PC-9 (cell line): ENCODE measurements around the gene CFAP161. TPM values are rescaled to one million over a fixed set of nuclear protein-coding genes. Genes with fewer than 3 reads are reported as not detected.

ENCODE experiments used
- Bru-seq: library from RNA; stranded (reverse); fragments of 400-500 nt; gene quantifications from one replicate; lab custom pipeline; 2021; lab: Mats Ljungman, UMichigan
- BruChase-seq, 2 experiments: library from RNA; stranded (reverse); fragments of 400-500 nt; gene quantifications; one replicate each; lab custom pipeline; 2021; lab: Mats Ljungman, UMichigan
- BruUV-seq: library from RNA; stranded (reverse); fragments of 400-500 nt; replicated peaks from 2 replicates; lab custom pipeline; 2021; lab: Mats Ljungman, UMichigan
- CTCF ChIA-PET: fragments of 300-600 bp; sonication (Branson Sonifier 250); formaldehyde crosslinking; loops from one replicate; lab custom pipeline; 2022; ENCODE audit warnings: antibody characterized with exemption; lab: Charles Lee
- POLR2A ChIA-PET: fragments of 300-600 bp; sonication (Branson Sonifier 250); formaldehyde crosslinking; loops from one replicate; lab custom pipeline; 2022; ENCODE audit warnings: antibody characterized with exemption; ENCODE audit not compliant: unreplicated experiment; lab: Charles Lee
- DNase-seq, 2 experiments: peaks; one replicate each; pipeline versions ENCODE4 v3.0.0 to v3.0.0-alpha.2; 2015 to 2022; ENCODE audit warnings: mixed read lengths in 1 of 2
- H2AFZ ChIP-seq: fragments of 200-600 bp; sonication (generic); 2 replicates; pipeline ENCODE4 v1.8.1; 2017; ENCODE audit warnings: antibody characterized with exemption
- H3F3A ChIP-seq: fragments of 200-600 bp; sonication (generic); 2 replicates; pipeline ENCODE4 v1.8.1; 2017; ENCODE audit warnings: antibody characterized with exemption, mild to moderate bottlenecking, low read depth; ENCODE audit not compliant: insufficient read depth
- H3K27ac ChIP-seq: fragments of 200-600 bp; sonication (generic); 2 replicates; pipeline ENCODE4 v1.6.1; 2016; ENCODE audit warnings: mixed run types
- H3K27me3 ChIP-seq: fragments of 200-600 bp; sonication (generic); 2 replicates; pipeline ENCODE4 v1.6.1; 2016; ENCODE audit warnings: low read depth, mixed run types; ENCODE audit not compliant: insufficient read depth
- H3K36me3 ChIP-seq: fragments of 200-600 bp; sonication (generic); 2 replicates; pipeline ENCODE4 v1.6.1; 2016; ENCODE audit warnings: low read depth, mixed run types
- H3K4me1 ChIP-seq: fragments of 200-600 bp; sonication (generic); replicated peaks from 2 replicates; pipeline ENCODE4 v1.6.1; 2016; ENCODE audit warnings: mixed run types; ENCODE audit not compliant: insufficient read depth
- H3K4me2 ChIP-seq: fragments of 200-600 bp; sonication (generic); 2 replicates; pipeline ENCODE4 v1.6.1; 2017; ENCODE audit warnings: mixed run types
- H3K4me3 ChIP-seq: fragments of 200-600 bp; sonication (generic); 2 replicates; pipeline ENCODE4 v1.6.1; 2016; ENCODE audit warnings: mixed run types
- H3K79me2 ChIP-seq: fragments of 200-600 bp; sonication (generic); 2 replicates; pipeline ENCODE4 v1.6.1; 2017; ENCODE audit warnings: low read depth, mixed run types
- H3K9me2 ChIP-seq: fragments of 200-600 bp; sonication (generic); 2 replicates; pipeline ENCODE4 v1.8.1; 2017; ENCODE audit warnings: mild to moderate bottlenecking; ENCODE audit not compliant: insufficient read depth
- H3K9me3 ChIP-seq: fragments of 200-600 bp; sonication (generic); 2 replicates; pipeline ENCODE4 v1.8.1; 2016; ENCODE audit warnings: low read depth; ENCODE audit not compliant: insufficient read depth
- H4K20me1 ChIP-seq: fragments of 200-600 bp; sonication (generic); 2 replicates; pipeline ENCODE4 v1.8.1; 2017; ENCODE audit not compliant: insufficient read depth
- CTCF ChIP-seq: fragments of 200-600 bp; sonication (generic); conservative IDR thresholded peaks from 2 replicates; pipeline ENCODE4 v1.6.1; 2017; ENCODE audit warnings: mixed run types, antibody characterized with exemption, mild to moderate bottlenecking, moderate library complexity
- EZH2 ChIP-seq: fragments of 200-600 bp; sonication (generic); IDR thresholded peaks from 2 replicates; pipeline ENCODE4 v1.8.0; 2017; ENCODE audit warnings: antibody characterized with exemption, low read depth
- intact Hi-C: fragments of 100-400 bp; cut with micrococcal nuclease; formaldehyde crosslinking; loops from one replicate; pipeline ENCODE4 v1.10.0; 2022; ENCODE audit not compliant: unreplicated experiment
- long read RNA-seq: library from polyadenylated mRNA; stranded (forward); transcript quantifications from one replicate; pipeline ENCODE4 v2.0.0, GENCODE V29; 2022
- total RNA-seq: library from RNA; stranded (reverse); gene quantifications from 2 replicates; pipeline ENCODE4 v1.2.3, GENCODE V29; 2021

Gene CFAP161
- total RNA-seq (1.4 and 2.0 TPM in 2 replicates), Bru-seq, nascent RNA (percentile 39 among the genes with signal in this experiment), BruChase-seq, experiment 1, labeled RNA remaining after a 2-hour chase (percentile 58 among the genes with signal in this experiment), BruChase-seq, experiment 2, labeled RNA remaining after a 6-hour chase (percentile 48 among the genes with signal in this experiment)
- long read RNA-seq, partial matches to known transcripts: 0 of 1 reads
- long read RNA-seq, other reads (novel, unspliced or antisense): 1 of 1 reads

GRCh38 chr15:81133782-81134461 is at the start of gene CFAP161:
TSS of gene CFAP161 (plus strand) at chr15:81134270. CDS start at chr15:81134330, 60 bp downstream.
- Histone ChIP-seq H3K9me2 (no peaks in the 10 kb centered on the region; the same call in 1 of the 2 replicates), H3K79me2 (no peaks in the 10 kb centered on the region), H3K4me3 (no peak within 1 kb of the TSS), H4K20me1 (no peaks in the 10 kb centered on the region), H3K27ac (no peak within 1 kb of the TSS), H3K9me3 (no peaks in the 10 kb centered on the region), H3K4me2 (no peak within 1 kb of the TSS), H3K36me3 (no peaks in the 10 kb centered on the region), H3F3A (no peaks in the 10 kb centered on the region), H2AFZ (no peak within 1 kb of the TSS), H3K4me1 (no peaks in the 10 kb centered on the region), H3K27me3 (peaks cover 33% of the 10 kb centered on the region)
- intact Hi-C loops: no loop called here
- POLR2A ChIA-PET: no interaction called here
- no peak for DNase-seq
- TF ChIP-seq EZH2 (no peak), CTCF (no peak)
- BruUV-seq: no TSS peak
- CTCF ChIA-PET: no interaction called here

GRCh38 chr15:81084716-81085115 is 49.4 kb upstream of the CFAP161 start:
- Histone ChIP-seq H3K36me3 (no peaks in the 10 kb centered on the region), H3K79me2 (no peaks in the 10 kb centered on the region), H3K27ac (no peak overlapping the region), H3K9me2 (no peaks in the 10 kb centered on the region), H3K4me2 (no peak overlapping the region), H3F3A (no peaks in the 10 kb centered on the region), H2AFZ (no peak overlapping the region), H4K20me1 (no peaks in the 10 kb centered on the region), H3K27me3 (no peaks in the 10 kb centered on the region), H3K4me1 (no peaks in the 10 kb centered on the region), H3K4me3 (no peak overlapping the region), H3K9me3 (no peaks in the 10 kb centered on the region)
- no peak for DNase-seq
- BruUV-seq: no TSS peak
- ChIA-PET POLR2A (no interaction called here), CTCF (no interaction called here)
- no peak for TF ChIP-seq CTCF
- TF ChIP-seq EZH2: no peak
- intact Hi-C loops: loop anchor here (10.0 kb wide), 1 partner anchor 420 kb away; no protein-coding TSS in a partner anchor

GRCh38 chr15:81085213-81085612 is 48.9 kb upstream of the CFAP161 start:
- intact Hi-C loops: loop anchor here (10.0 kb wide), 1 partner anchor 420 kb away; no protein-coding TSS in a partner anchor
- no peaks in the 10 kb centered on the region for H3K9me2 ChIP-seq
- CTCF ChIA-PET: no interaction called here
- no peaks in the 10 kb centered on the region for H3K36me3 ChIP-seq
- no peak overlapping the region for H2AFZ ChIP-seq
- no peak overlapping the region for H3K4me3 ChIP-seq
- no peaks in the 10 kb centered on the region for H3F3A ChIP-seq
- TF ChIP-seq CTCF: no peak
- no peak overlapping the region for H3K27ac ChIP-seq
- BruUV-seq: no TSS peak
- POLR2A ChIA-PET: no interaction called here
- no peaks in the 10 kb centered on the region for H3K4me1 ChIP-seq
- no peaks in the 10 kb centered on the region for H3K9me3 ChIP-seq
- no peak for DNase-seq
- no peaks in the 10 kb centered on the region for H3K27me3 ChIP-seq
- H4K20me1 ChIP-seq: no peaks in the 10 kb centered on the region
- H3K79me2 ChIP-seq: no peaks in the 10 kb centered on the region
- H3K4me2 ChIP-seq: no peak overlapping the region
